K562 (cell line): Measurements from ENCODE around the gene INO80E. TPM values are rescaled to one million over a fixed set of nuclear protein-coding genes. Genes with fewer than 3 reads are reported as not detected.

Experiments used
- ATAC-seq: fragments of 200-7000 bp; cut with Tn5 transposase; 3 replicates; pipeline ENCODE4 v1.9.1; 2020; ENCODE audit warnings: moderate library complexity
- BruUV-seq: library from RNA; stranded (reverse); fragments of 400-500 nt; replicated peaks from 2 replicates; lab custom pipeline; 2021; lab: Mats Ljungman, UMichigan
- CTCF ChIA-PET: fragments of 300-600 bp; formaldehyde crosslinking; extraction: SDS; loops from one replicate; lab custom pipeline; 2021; ENCODE audit warnings: low intra/inter-chr PET ratio; lab: Yijun Ruan, JAX
- POLR2A ChIA-PET: fragments of 300-600, 350-650 bp; sonication (Branson Sonifier 250); formaldehyde crosslinking; extraction: SDS; loops from one replicate; lab custom pipeline; 2021; ENCODE audit warnings: antibody characterized with exemption, inconsistent platforms; lab: Yijun Ruan, JAX
- DNase-seq, 4 experiments: peaks; one replicate each; pipeline versions ENCODE4 v3.0.0 to v3.0.0-alpha.2; 2011 to 2018; ENCODE audit warnings: low spot score in 3 of 4, mixed read lengths in 3 of 4; ENCODE audit errors: extremely low read depth in 1 of 4
- FAIRE-seq: peaks from 2 replicates; lab custom pipeline; 2011; peaks lifted over from hg19 to GRCh38; lab: Jason Lieb, UNC
- H2AFZ ChIP-seq: 2 replicates; pipeline ENCODE4 v1.6.0; 2011; ENCODE audit warnings: low read depth, low read length, control low read depth, inconsistent platforms
- H3K27ac ChIP-seq: fragments of 200-600 bp; 3 replicates; pipeline ENCODE4 v1.8.0; 2011; ENCODE audit warnings: low read depth, mild to moderate bottlenecking, control low read depth, inconsistent platforms, low read length, moderate library complexity, mixed read lengths; ENCODE audit errors: extremely low read depth
- H3K27me3 ChIP-seq, 2 experiments: fragments of 300-600 bp in 1 of 2; 2 replicates in 1 of 2; 3 replicates in 1 of 2; pipeline versions ENCODE4 v1.6.0 to v1.8.0; 2011; ENCODE audit warnings: inconsistent platforms in 2 of 2, low read length in 2 of 2, mild to moderate bottlenecking in 1 of 2, mixed read lengths in 1 of 2, moderate library complexity in 1 of 2; ENCODE audit not compliant: control insufficient read depth in 2 of 2, insufficient read depth in 2 of 2
- H3K36me3 ChIP-seq: fragments of 300-600 bp; 3 replicates; pipeline ENCODE4 v1.8.0; 2011; ENCODE audit warnings: mild to moderate bottlenecking, low read length, inconsistent platforms; ENCODE audit not compliant: control insufficient read depth, insufficient read depth
- H3K4me1 ChIP-seq, 2 experiments: fragments of 200-600 bp in 1 of 2; replicated peaks in 1 of 2; 2 replicates in 1 of 2; 3 replicates in 1 of 2; pipeline versions ENCODE4 v1.5.1 to v1.8.0; 2011; ENCODE audit warnings: inconsistent platforms in 2 of 2, low read length in 2 of 2, mild to moderate bottlenecking in 1 of 2, mixed read lengths in 1 of 2, moderate library complexity in 1 of 2; ENCODE audit not compliant: control insufficient read depth in 2 of 2, insufficient read depth in 2 of 2
- H3K4me2 ChIP-seq: 2 replicates; pipeline ENCODE4 v1.6.1; 2011; ENCODE audit warnings: low read length, control low read depth, inconsistent platforms, mixed read lengths; ENCODE audit not compliant: insufficient read depth
- H3K4me3 ChIP-seq: fragments of 200-600 bp; sonication (generic), shearing (Covaris generic); 2 replicates; pipeline ENCODE4 v1.5.1; 2016; ENCODE audit warnings: control low read depth, inconsistent platforms
- H3K79me2 ChIP-seq: fragments of 200-600 bp; 3 replicates; pipeline ENCODE4 v1.8.0; 2011; ENCODE audit warnings: low read length, inconsistent platforms; ENCODE audit not compliant: control insufficient read depth, insufficient read depth
- H3K9ac ChIP-seq, 2 experiments: 2 replicates each; pipeline versions ENCODE4 v1.6.0 to v1.6.1; 2011; ENCODE audit warnings: low read depth in 2 of 2, low read length in 2 of 2, control low read depth in 1 of 2, inconsistent platforms in 1 of 2, mild to moderate bottlenecking in 1 of 2, mixed read lengths in 1 of 2; ENCODE audit not compliant: insufficient read depth in 1 of 2
- H3K9me1 ChIP-seq: one replicate; pipeline ENCODE4 v1.6.0; 2011; ENCODE audit warnings: inconsistent platforms, mild to moderate bottlenecking, low read length, moderate library complexity; ENCODE audit not compliant: control insufficient read depth, insufficient read depth
- H3K9me3 ChIP-seq: replicated peaks from 2 replicates; pipeline ENCODE4 v1.5.1; 2011; ENCODE audit warnings: low read depth, low read length, inconsistent platforms; ENCODE audit not compliant: control insufficient read depth, insufficient read depth
- H4K20me1 ChIP-seq: replicated peaks from 2 replicates; pipeline ENCODE4 v1.6.1; 2011; ENCODE audit warnings: low read length, inconsistent platforms, mixed read lengths; ENCODE audit not compliant: control insufficient read depth, insufficient read depth
- ASH1L ChIP-seq: fragments of 450-650 bp; IDR thresholded peaks from 2 replicates; pipeline ENCODE4 v1.6.1; 2018; ENCODE audit warnings: borderline replicate concordance, mild to moderate bottlenecking, low read depth; ENCODE audit not compliant: partially characterized antibody
- CBX1 ChIP-seq: sonication (generic); IDR thresholded peaks from 2 replicates; pipeline ENCODE4 v1.6.1; 2016; ENCODE audit warnings: antibody characterized with exemption, low read depth, mild to moderate bottlenecking
- POLR2G ChIP-seq: fragments of 200-400 bp; formaldehyde crosslinking; IDR thresholded peaks from 2 replicates; pipeline ENCODE4 v1.6.1; 2017; ENCODE audit warnings: low read depth, mild to moderate bottlenecking, antibody characterized with exemption, low read length, moderate library complexity
- SIX5 ChIP-seq, 2 experiments: IDR thresholded peaks; 2 replicates each; pipeline ENCODE4 v1.6.1; 2011; ENCODE audit warnings: low read length in 2 of 2, borderline replicate concordance in 1 of 2, low read depth in 1 of 2, mild to moderate bottlenecking in 1 of 2, moderate library complexity in 1 of 2; ENCODE audit not compliant: insufficient read depth in 1 of 2
- SNIP1 ChIP-seq: fragments of 450-650 bp; IDR thresholded peaks from 2 replicates; pipeline ENCODE4 v1.7.1; 2017; ENCODE audit warnings: low read depth, mild to moderate bottlenecking
- ZNF217 ChIP-seq: sonication (generic); formaldehyde crosslinking; IDR thresholded peaks from 2 replicates; pipeline ENCODE4 v1.8.0; 2022; ENCODE audit warnings: mild to moderate bottlenecking, missing genetic modification reagents
- WGBS: fragments of 100-300 bp; shearing (Covaris generic); methylation state at CpG from one replicate; pipeline ENCODE4 v1.1.6; 2016; ENCODE audit warnings: low coverage, mixed read lengths; ENCODE audit not compliant: insufficient coverage; ENCODE audit errors: missing lambda C conversion rate; 5-methylcytosine and 5-hydroxymethylcytosine counted together
- in situ Hi-C: fragments of 300-500 bp; cut with MboI; formaldehyde crosslinking; loops from 4 replicates; pipeline ENCODE4 v1.15.0; 2018; ENCODE audit warnings: inconsistent platforms, mixed read lengths
- intact Hi-C: fragments of 100-400 bp; cut with micrococcal nuclease; formaldehyde crosslinking; loops from 2 replicates; pipeline ENCODE4 v1.14.2; 2022
- polyA plus RNA-seq, 8 experiments: library from polyadenylated mRNA; depleted of rRNA in 4 of 8; stranded (reverse) in 5 of 8; unstranded in 3 of 8; fragments of >200 nt; fragmentation: Nextera tagmentation in 2 of 8; fragmentation: Illumina TruSeq in 1 of 8; extraction: Ambion mirVana in 2 of 8; extraction: Trizol in 1 of 8; gene quantifications; 2 replicates each; pipeline versions ENCODE4 v1.2.1 to v1.2.3, GENCODE V29; 2011 to 2014; ENCODE audit warnings: inconsistent platforms in 1 of 8, missing spikeins in 1 of 8
- total RNA-seq, 7 experiments: library from RNA; depleted of rRNA in 6 of 7; stranded (reverse); fragments of >200 nt in 6 of 7; fragmentation: Illumina TruSeq in 2 of 7; extraction: Trizol in 2 of 7; gene quantifications; 2 replicates each; pipeline versions ENCODE4 v1.2.1 to v1.2.3, GENCODE V29; 2011 to 2021; ENCODE audit warnings: low replicate concordance in 1 of 7
- TF ChIP-seq, protein P1 (sequence below): fragments of 450-650 bp; formaldehyde crosslinking; IDR thresholded peaks from 2 replicates; pipeline ENCODE4 v1.4.0; 2022; ENCODE audit warnings: missing genetic modification characterization
- TF ChIP-seq, protein P2 (sequence below): sonication (generic); formaldehyde crosslinking; IDR thresholded peaks from 2 replicates; pipeline ENCODE4 v1.8.1; 2023; ENCODE audit warnings: mild to moderate bottlenecking, missing genetic modification reagents

The INO80E gene
- total and polyA plus RNA-seq, 9 of the 15 experiments (the other 6 are each of a cell fraction or from before 2014, with no cell fraction given): 0.31 to 102 (median 49.3) TPM

DNA sequence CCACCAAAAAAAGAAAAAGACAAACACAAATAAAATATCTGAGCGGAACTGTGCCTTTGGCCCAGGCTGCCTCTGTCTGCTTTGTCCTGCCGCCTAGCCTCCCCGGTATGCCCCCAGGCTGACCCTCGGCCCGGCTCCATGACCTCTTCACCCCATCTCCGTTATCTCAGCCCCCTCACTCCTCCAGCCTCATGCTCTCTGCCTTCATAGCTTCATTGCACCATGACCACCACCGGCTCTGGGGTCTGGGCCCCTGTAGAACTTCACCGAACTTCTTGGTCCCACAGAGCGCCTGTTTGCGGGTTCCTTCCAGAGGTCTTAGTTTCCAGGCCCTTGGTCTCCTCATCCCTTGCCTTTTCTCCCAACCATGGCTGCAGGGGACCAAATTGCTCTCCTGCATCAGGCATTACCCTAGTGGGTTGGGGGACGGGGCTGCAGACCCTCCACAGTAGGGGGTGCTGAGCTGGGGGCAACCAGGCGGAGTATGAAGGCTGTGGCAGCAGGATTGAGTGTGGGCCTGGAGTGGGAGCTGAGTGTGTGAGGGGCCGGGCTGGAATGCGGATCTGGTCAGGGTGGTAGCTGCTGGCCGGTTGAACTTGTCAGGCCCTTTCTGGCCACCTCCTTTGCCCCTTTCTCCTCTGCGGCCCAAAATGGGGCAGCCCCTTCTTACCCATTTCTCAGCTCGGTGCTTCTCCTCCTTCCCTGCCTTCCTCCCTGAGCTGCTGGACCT lies 7.5 kb upstream of the INO80E start:
- peaks cover 3 to 26% of the 10 kb centered on the region in 2 experiments; a peak in 3 of 5 replicates for H3K4me1 ChIP-seq
- H4K20me1 ChIP-seq: no peaks in the 10 kb centered on the region
- peaks cover 99% of the 10 kb centered on the region; the same call in 2 of the 3 replicates for H3K36me3 ChIP-seq
- H3K79me2 ChIP-seq: no peaks in the 10 kb centered on the region
- no peak overlapping the region for H3K27ac ChIP-seq
- DNase-seq: no peak
- FAIRE-seq: no peak
- no peak overlapping the region for H3K9ac ChIP-seq
- no peak overlapping the region for H3K4me2 ChIP-seq
- POLR2A ChIA-PET: interaction anchor here (0.6 to 2.1 kb wide), 3 partner anchors 9 to 45 kb away, joined by 3 to 14 read pairs (median 5); partner anchors contain the start of gene TAOK2
- no peaks in the 10 kb centered on the region for H3K27me3 ChIP-seq
- no peak for ATAC-seq
- no peak overlapping the region for H3K4me3 ChIP-seq
- CTCF ChIA-PET: no interaction called here
- TF ChIP-seq ZNF217 (CRISPR knock-in tag) (no peak), POLR2G (peak; percentile 22; the same call in 1 of the 2 replicates)
- no peak overlapping the region for H2AFZ ChIP-seq
- no peaks in the 10 kb centered on the region for H3K9me3 ChIP-seq
- no peaks in the 10 kb centered on the region for H3K9me1 ChIP-seq
- in situ Hi-C loops (no loop called here), intact Hi-C loops (no loop called here)
- BruUV-seq: no TSS peak
- WGBS: 74% methylated on average over 15 of the region's 17 CpGs

DNA sequence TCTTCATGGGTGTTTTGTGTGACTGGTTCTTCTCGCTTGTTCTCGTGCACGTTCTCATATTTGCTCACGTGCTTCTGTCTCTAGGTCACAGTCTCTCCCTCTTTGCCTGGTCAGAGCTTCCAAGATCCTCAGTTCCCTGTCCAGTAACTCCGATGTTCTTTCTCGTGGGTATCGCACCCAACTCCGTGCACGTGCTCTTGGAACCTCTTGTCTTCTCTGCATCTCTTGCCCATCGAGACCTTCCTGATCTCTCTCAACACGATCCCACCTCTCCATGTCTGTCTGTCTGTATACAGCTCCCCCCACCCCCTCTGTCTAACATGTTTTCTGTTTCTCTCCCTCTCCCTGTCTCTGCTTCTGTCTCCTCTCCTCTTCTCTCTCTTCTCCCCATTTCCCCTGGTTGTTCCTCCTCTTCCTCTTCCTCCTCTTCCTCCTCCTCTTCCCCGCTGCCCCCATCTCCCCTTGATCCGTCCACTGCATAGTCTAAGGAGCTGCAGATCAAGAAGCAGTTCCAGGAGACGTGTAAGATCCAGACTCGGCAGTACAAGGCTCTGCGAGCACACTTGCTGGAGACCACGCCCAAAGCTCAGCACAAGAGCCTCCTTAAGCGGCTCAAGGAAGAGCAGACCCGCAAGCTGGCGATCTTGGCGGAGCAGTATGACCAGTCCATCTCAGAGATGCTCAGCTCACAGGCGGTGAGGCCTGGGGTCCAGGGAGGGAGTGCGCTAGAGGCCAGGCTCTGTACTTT lies 6.8 kb upstream of the INO80E start:
- ChIA-PET CTCF (no interaction called here), POLR2A (interaction anchor here (1.0 to 2.1 kb wide), 3 partner anchors 9 to 15 kb away, joined by 3 to 14 read pairs (median 9); partner anchors contain the start of gene TAOK2)
- peak overlapping the region in 1 of 2 experiments; percentile 70; a peak in 1 of 4 replicates for H3K9ac ChIP-seq
- in situ Hi-C loops (no loop called here), intact Hi-C loops (no loop called here)
- no peak overlapping the region for H3K4me2 ChIP-seq
- WGBS: 81% methylated on average over 23 of the region's 23 CpGs
- H3K36me3 ChIP-seq: peaks cover 94% of the 10 kb centered on the region; the same call in 2 of the 3 replicates
- no peaks in the 10 kb centered on the region for H3K9me3 ChIP-seq
- no peaks in the 10 kb centered on the region for H3K9me1 ChIP-seq
- no peak for FAIRE-seq
- peaks cover 3 to 33% of the 10 kb centered on the region in 2 experiments; a peak in 4 of 5 replicates for H3K4me1 ChIP-seq
- BruUV-seq: no TSS peak
- H4K20me1 ChIP-seq: no peaks in the 10 kb centered on the region
- no peaks in the 10 kb centered on the region for H3K27me3 ChIP-seq
- no peak overlapping the region for H2AFZ ChIP-seq
- H3K79me2 ChIP-seq: no peaks in the 10 kb centered on the region
- no peak for DNase-seq
- H3K27ac ChIP-seq: no peak overlapping the region
- no peak overlapping the region for H3K4me3 ChIP-seq
- ATAC-seq: no peak
- TF ChIP-seq, protein P1, sequence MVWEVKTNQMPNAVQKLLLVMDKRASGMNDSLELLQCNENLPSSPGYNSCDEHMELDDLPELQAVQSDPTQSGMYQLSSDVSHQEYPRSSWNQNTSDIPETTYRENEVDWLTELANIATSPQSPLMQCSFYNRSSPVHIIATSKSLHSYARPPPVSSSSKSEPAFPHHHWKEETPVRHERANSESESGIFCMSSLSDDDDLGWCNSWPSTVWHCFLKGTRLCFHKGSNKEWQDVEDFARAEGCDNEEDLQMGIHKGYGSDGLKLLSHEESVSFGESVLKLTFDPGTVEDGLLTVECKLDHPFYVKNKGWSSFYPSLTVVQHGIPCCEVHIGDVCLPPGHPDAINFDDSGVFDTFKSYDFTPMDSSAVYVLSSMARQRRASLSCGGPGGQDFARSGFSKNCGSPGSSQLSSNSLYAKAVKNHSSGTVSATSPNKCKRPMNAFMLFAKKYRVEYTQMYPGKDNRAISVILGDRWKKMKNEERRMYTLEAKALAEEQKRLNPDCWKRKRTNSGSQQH (CRISPR knock-in tag): 0 out of 2 replicates have a peak, but pooled peaks have one; percentile 25
- TF ChIP-seq ASH1L (no peak), SIX5 (IDR thresholded peaks at IDR 0.05; ENCODE audit: borderline replicate concordance in 1 of 2, insufficient read depth in 1 of 2, low read depth in 1 of 2, low read length in 2 of 2) (no peak), SNIP1 (no peak), CBX1 (no peak)
- TF ChIP-seq, protein P2, sequence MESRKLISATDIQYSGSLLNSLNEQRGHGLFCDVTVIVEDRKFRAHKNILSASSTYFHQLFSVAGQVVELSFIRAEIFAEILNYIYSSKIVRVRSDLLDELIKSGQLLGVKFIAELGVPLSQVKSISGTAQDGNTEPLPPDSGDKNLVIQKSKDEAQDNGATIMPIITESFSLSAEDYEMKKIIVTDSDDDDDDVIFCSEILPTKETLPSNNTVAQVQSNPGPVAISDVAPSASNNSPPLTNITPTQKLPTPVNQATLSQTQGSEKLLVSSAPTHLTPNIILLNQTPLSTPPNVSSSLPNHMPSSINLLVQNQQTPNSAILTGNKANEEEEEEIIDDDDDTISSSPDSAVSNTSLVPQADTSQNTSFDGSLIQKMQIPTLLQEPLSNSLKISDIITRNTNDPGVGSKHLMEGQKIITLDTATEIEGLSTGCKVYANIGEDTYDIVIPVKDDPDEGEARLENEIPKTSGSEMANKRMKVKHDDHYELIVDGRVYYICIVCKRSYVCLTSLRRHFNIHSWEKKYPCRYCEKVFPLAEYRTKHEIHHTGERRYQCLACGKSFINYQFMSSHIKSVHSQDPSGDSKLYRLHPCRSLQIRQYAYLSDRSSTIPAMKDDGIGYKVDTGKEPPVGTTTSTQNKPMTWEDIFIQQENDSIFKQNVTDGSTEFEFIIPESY (CRISPR knock-in tag): peak; percentile 84
